Measurements from ENCODE around the gene CCDC121. TPM values are rescaled to one million over a fixed set of nuclear protein-coding genes. Genes with fewer than 3 reads are reported as not detected.

CCDC121 gene
- total RNA-seq, 1 donor from 2014 or later = 9.2 TPM

DNA sequence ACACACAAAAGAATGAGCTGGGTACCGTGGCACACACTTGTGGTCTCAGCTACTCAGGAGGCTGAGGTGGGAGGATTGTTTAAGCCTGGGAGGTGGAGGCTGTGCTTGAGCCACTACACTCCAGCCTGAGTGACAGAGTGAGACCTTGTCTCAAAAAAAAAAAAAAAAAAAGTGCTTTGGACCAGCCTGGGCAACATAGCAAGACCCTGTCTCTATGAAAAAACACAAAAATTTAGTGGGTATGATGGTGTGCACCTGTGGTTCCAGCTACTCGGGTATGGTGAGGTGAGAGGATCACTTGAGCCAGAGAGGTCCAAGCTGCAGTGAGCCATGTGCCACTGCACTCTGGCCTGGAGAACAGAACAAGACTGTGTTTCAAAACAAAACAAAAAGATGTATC lies 35.6 kb downstream of the CCDC121 start:
- Histone ChIP-seq H4K20me1 (ENCODE audit: low read depth) (peaks cover 7% of the 10 kb centered on the region), H3K4me1 (no peaks in the 10 kb centered on the region), H3F3A (ENCODE audit: low read depth) (peaks cover 3% of the 10 kb centered on the region), H3K4me2 (no peak overlapping the region), H2AFZ (replicated peaks) (no peak overlapping the region), H3K36me3 (peaks cover 8% of the 10 kb centered on the region), H3K4me3 (no peak overlapping the region), H3K79me2 (ENCODE audit: low read depth) (peaks cover 100% of the 10 kb centered on the region), H3K27ac (no peak overlapping the region), H3K9me3 (ENCODE audit: low read depth) (peaks cover 19% of the 10 kb centered on the region), H3K27me3 (no peaks in the 10 kb centered on the region), H3K9ac (no peak overlapping the region)
- H3K9me3 Mint-ChIP-seq = peaks cover 58% of the 10 kb centered on the region
- no peak for DNase-seq (ENCODE audit: low spot score)
- peaks cover 42% of the 10 kb centered on the region for H3K36me3 Mint-ChIP-seq
- no peak overlapping the region for H3K4me3 Mint-ChIP-seq
- no peak for TF ChIP-seq CTCF (IDR thresholded peaks at IDR 0.05)
- peaks cover 11% of the 10 kb centered on the region for H3K27me3 Mint-ChIP-seq (ENCODE audit: insufficient read depth, low read depth)
- H3K27ac Mint-ChIP-seq = no peak overlapping the region
- H3K4me1 Mint-ChIP-seq = no peaks in the 10 kb centered on the region

DNA sequence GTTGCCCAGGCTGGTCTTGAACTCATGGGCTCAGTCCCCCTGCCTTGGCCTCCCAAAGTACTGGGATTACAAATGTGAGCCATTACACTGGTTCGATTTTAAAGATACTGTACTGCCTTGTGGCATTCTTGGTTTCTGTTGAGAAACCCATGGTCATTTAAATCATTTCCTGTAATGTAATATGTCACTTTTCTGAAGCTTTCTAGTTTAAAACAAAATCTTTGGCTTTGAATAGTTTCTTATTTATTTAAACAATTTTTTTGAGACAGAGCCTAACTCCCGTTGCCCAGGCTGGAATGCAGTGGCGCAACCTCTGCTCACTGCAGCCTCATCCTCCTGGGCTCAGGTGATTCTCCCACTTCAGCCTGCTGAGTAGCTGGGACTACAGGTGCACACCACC lies 37.1 kb downstream of the CCDC121 start:
- H2AFZ ChIP-seq (replicated peaks) = no peak overlapping the region
- H3K79me2 ChIP-seq (ENCODE audit: low read depth) = peaks cover 100% of the 10 kb centered on the region
- no peaks in the 10 kb centered on the region for H4K20me1 ChIP-seq (ENCODE audit: low read depth)
- peaks cover 8% of the 10 kb centered on the region for H3K36me3 ChIP-seq
- H3F3A ChIP-seq (ENCODE audit: low read depth) = no peaks in the 10 kb centered on the region
- Mint-ChIP-seq H3K36me3 (peaks cover 41% of the 10 kb centered on the region), H3K4me3 (no peak overlapping the region), H3K4me1 (no peaks in the 10 kb centered on the region), H3K27me3 (ENCODE audit: insufficient read depth, low read depth) (peaks cover 11% of the 10 kb centered on the region), H3K27ac (no peak overlapping the region), H3K9me3 (peaks cover 58% of the 10 kb centered on the region)
- DNase-seq (ENCODE audit: low spot score) = no peak
- no peaks in the 10 kb centered on the region for H3K4me1 ChIP-seq
- H3K27me3 ChIP-seq = no peaks in the 10 kb centered on the region
- H3K4me3 ChIP-seq = no peak overlapping the region
- peaks cover 19% of the 10 kb centered on the region for H3K9me3 ChIP-seq (ENCODE audit: low read depth)
- TF ChIP-seq EZH2phosphoT487 (IDR thresholded peaks at IDR 0.05) = no peak
- TF ChIP-seq CTCF (IDR thresholded peaks at IDR 0.05) = no peak
- no peak for TF ChIP-seq EZH2 (IDR thresholded peaks at IDR 0.05)
- no peak overlapping the region for H3K4me2 ChIP-seq
- H3K9ac ChIP-seq = no peak overlapping the region
- no peak overlapping the region for H3K27ac ChIP-seq

DNA sequence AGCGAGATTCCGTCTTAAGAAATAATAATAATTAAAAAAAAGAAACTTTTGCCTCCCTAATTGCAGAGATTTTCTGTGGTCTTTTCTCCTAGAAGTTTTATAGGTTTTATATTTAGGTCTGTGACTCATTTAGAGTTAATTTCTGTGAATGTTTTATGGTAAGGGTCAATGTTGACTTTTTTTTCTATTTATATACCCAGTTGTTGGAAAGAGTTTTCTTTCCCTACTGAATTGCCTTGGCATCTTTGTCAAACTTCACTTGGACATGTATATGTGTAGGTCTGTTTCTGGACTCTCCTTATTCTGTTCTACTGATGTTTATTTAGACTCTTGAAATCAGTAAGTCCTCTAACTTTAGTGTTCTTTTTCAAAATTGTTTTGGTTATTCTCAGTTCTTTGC lies 40.5 kb downstream of the CCDC121 start:
- Histone ChIP-seq H3F3A (ENCODE audit: low read depth) (no peaks in the 10 kb centered on the region), H3K36me3 (no peaks in the 10 kb centered on the region), H3K27me3 (no peaks in the 10 kb centered on the region), H3K79me2 (ENCODE audit: low read depth) (peaks cover 100% of the 10 kb centered on the region), H3K4me3 (no peak overlapping the region), H3K4me2 (no peak overlapping the region), H3K4me1 (peaks cover 10% of the 10 kb centered on the region), H4K20me1 (ENCODE audit: low read depth) (peaks cover 21% of the 10 kb centered on the region), H2AFZ (replicated peaks) (no peak overlapping the region), H3K9ac (no peak overlapping the region), H3K9me3 (ENCODE audit: low read depth) (peaks cover 16% of the 10 kb centered on the region), H3K27ac (no peak overlapping the region)
- peaks cover 31% of the 10 kb centered on the region for H3K36me3 Mint-ChIP-seq
- H3K27me3 Mint-ChIP-seq (ENCODE audit: insufficient read depth, low read depth) = peaks cover 6% of the 10 kb centered on the region
- H3K9me3 Mint-ChIP-seq = peaks cover 29% of the 10 kb centered on the region
- DNase-seq (ENCODE audit: low spot score) = no peak
- no peak overlapping the region for H3K27ac Mint-ChIP-seq
- peaks cover 13% of the 10 kb centered on the region for H3K4me1 Mint-ChIP-seq
- H3K4me3 Mint-ChIP-seq = no peak overlapping the region
- TF ChIP-seq CTCF (IDR thresholded peaks at IDR 0.05) = no peak
- no peak for TF ChIP-seq EZH2 (IDR thresholded peaks at IDR 0.05)
- TF ChIP-seq EZH2phosphoT487 (IDR thresholded peaks at IDR 0.05) = no peak
